Muscle layer of duodenum (tissue), 2 donors: Measurements from ENCODE around the gene NRXN2.

Experiments
- H3K27ac ChIP-seq: one replicate; pipeline ENCODE4 v1.7.0; 2013; ENCODE audit warnings: mild to moderate bottlenecking, low read length
- H3K27me3 ChIP-seq: one replicate; pipeline ENCODE4 v1.7.0; 2013; ENCODE audit warnings: low read depth, mild to moderate bottlenecking, control low read depth, low read length
- H3K36me3 ChIP-seq, 2 donors: one replicate each; pipeline ENCODE4 v1.7.0; 2013; ENCODE audit warnings: low read length in 2 of 2, control low read depth in 1 of 2, mild to moderate bottlenecking in 1 of 2; ENCODE audit not compliant: insufficient read depth in 2 of 2, control insufficient read depth in 1 of 2
- H3K4me1 ChIP-seq, 2 donors: one replicate each; pipeline ENCODE4 v1.7.0; 2013; ENCODE audit warnings: low read length in 2 of 2, mild to moderate bottlenecking in 2 of 2, control low read depth in 1 of 2, moderate library complexity in 1 of 2; ENCODE audit not compliant: insufficient read depth in 2 of 2, control insufficient read depth in 1 of 2
- H3K4me3 ChIP-seq, 2 donors: one replicate each; pipeline ENCODE4 v1.7.0; 2013; ENCODE audit warnings: low read length in 2 of 2, low read depth in 1 of 2, mild to moderate bottlenecking in 1 of 2
- H3K9me3 ChIP-seq, 2 donors: one replicate each; pipeline ENCODE4 v1.7.0; 2013; ENCODE audit warnings: low read length in 2 of 2, control low read depth in 1 of 2, mild to moderate bottlenecking in 1 of 2; ENCODE audit not compliant: control insufficient read depth in 1 of 2
- donor health status: healthy.

The NRXN2 gene

GRCh38 chr11:64583296-64584262 lies 139.4 kb downstream of the NRXN2 start:
- H3K4me3 ChIP-seq: no peak overlapping the region
- H3K4me1 ChIP-seq: no peaks in the 10 kb centered on the region
- H3K36me3 ChIP-seq: no peaks in the 10 kb centered on the region
- H3K27me3 ChIP-seq: no peaks in the 10 kb centered on the region
- H3K27ac ChIP-seq: no peak overlapping the region
- peaks cover 7 to 13% of the 10 kb centered on the region in 2 donors for H3K9me3 ChIP-seq

GRCh38 chr11:64582885-64583284 lies 140.1 kb downstream of the NRXN2 start:
- Histone ChIP-seq H3K4me1 (no peaks in the 10 kb centered on the region), H3K4me3 (no peak overlapping the region), H3K36me3 (no peaks in the 10 kb centered on the region), H3K27me3 (no peaks in the 10 kb centered on the region), H3K9me3 (peaks cover under 1 to 6% of the 10 kb centered on the region in 2 donors), H3K27ac (no peak overlapping the region)

DNA sequence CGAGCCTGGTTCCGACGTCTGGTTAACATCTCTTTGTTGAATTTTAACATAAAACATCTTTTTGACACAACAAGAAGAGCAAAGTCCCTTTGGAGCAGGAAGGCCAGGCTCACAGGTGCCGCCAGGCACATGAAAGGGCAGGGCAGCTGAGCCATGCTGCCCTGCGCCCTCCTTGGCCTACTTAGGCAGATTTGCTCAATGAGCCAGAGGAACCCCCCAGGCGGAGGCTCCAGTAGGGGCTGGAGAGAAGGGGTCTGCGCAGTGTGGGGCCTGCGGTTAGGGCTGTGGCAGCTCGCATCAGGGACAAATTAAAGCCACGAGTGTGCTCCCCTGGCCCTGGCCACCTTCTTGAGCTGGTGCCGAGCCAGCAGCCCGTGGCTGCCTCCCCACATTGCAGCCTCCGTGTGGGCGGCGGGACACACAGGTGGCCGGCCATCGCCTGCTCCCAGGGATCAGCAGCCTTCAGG lies 141.9 kb downstream of the NRXN2 start:
- peaks cover 0 to 3% of the 10 kb centered on the region in 2 donors for H3K9me3 ChIP-seq
- no peaks in the 10 kb centered on the region for H3K4me1 ChIP-seq
- H3K27ac ChIP-seq: no peak overlapping the region
- no peaks in the 10 kb centered on the region for H3K36me3 ChIP-seq
- no peaks in the 10 kb centered on the region for H3K27me3 ChIP-seq
- H3K4me3 ChIP-seq: no peak overlapping the region

- Histone ChIP-seq H3K36me3 (no peaks in the 10 kb centered on the region), H3K4me3 (no peak overlapping the region), H3K4me1 (no peaks in the 10 kb centered on the region), H3K9me3 (peaks cover 0 to 3% of the 10 kb centered on the region in 2 donors), H3K27me3 (no peaks in the 10 kb centered on the region), H3K27ac (no peak overlapping the region)
These were observed 142.6 kb downstream of the NRXN2 start for GRCh38 chr11:64580412-64580811.

DNA sequence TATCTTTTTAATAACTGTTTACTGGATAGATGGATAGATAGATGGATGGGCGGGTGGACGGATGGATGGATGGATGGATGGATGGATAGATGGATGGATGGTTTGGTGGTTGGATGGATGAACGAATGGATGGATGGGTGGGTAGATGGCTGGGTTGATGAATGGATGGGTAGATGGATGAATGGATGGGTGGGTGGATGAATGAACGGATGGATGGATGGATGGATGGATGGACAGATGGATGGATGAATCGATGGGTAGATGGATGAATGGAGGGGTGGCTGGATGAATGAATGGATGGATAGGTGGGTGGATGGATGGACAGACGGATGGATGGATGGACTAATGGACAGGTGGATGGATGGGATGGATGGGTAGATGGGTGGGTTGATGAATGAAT lies 145.8 kb downstream of the NRXN2 start:
- Histone ChIP-seq H3K27me3 (no peaks in the 10 kb centered on the region), H3K4me1 (no peaks in the 10 kb centered on the region), H3K27ac (no peak overlapping the region), H3K36me3 (no peaks in the 10 kb centered on the region), H3K4me3 (no peak overlapping the region), H3K9me3 (peaks cover 0 to 1% of the 10 kb centered on the region in 2 donors)

DNA sequence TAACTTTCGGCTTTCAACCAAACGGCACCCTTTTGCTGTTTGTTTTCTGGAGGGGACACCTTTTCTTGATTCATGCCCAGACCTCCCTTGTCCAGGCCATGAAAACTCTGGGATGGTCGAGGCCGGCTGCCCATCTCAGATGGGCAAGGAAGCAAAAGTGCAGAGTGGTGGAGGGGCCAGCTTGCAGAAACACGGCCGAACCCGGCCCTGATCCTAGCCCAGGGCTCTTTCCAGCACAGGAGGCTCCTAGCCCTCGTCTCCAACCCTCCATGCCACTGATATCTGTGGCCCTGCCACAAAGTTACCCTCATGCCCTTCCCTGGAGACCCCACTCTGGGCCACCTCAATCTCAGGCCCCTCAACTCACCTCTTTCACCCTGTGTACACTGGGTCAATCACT lies 150.9 kb downstream of the NRXN2 start:
- Histone ChIP-seq H3K27me3 (no peaks in the 10 kb centered on the region), H3K36me3 (no peaks in the 10 kb centered on the region), H3K9me3 (no peaks in the 10 kb centered on the region), H3K27ac (no peak overlapping the region), H3K4me3 (no peak overlapping the region), H3K4me1 (no peaks in the 10 kb centered on the region)

GRCh38 chr11:64571410-64572091 lies 151.4 kb downstream of the NRXN2 start:
- Histone ChIP-seq H3K4me1 (no peaks in the 10 kb centered on the region), H3K27ac (no peak overlapping the region), H3K27me3 (no peaks in the 10 kb centered on the region), H3K9me3 (no peaks in the 10 kb centered on the region), H3K4me3 (no peak overlapping the region), H3K36me3 (no peaks in the 10 kb centered on the region)

DNA sequence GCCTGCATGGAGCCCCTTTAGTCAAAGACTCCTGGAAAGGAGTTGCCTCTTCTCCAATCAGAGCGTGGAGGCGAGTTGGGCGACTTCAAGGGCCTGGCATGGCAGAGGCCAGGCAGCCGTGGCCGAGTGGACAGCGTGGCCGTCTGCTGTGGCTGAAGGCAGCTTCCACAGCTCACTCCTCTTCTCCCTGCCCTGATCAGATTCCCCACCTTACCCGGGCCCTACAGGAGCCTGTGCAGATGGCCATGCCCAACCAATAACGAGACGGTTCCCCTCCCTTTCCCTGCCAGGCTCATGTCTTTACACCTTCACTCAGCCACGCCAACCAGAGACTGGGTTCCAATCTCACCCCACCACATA lies 152.0 kb downstream of the NRXN2 start:
- Histone ChIP-seq H3K4me3 (no peak overlapping the region), H3K27me3 (no peaks in the 10 kb centered on the region), H3K9me3 (no peaks in the 10 kb centered on the region), H3K4me1 (no peaks in the 10 kb centered on the region), H3K27ac (no peak overlapping the region), H3K36me3 (no peaks in the 10 kb centered on the region)

DNA sequence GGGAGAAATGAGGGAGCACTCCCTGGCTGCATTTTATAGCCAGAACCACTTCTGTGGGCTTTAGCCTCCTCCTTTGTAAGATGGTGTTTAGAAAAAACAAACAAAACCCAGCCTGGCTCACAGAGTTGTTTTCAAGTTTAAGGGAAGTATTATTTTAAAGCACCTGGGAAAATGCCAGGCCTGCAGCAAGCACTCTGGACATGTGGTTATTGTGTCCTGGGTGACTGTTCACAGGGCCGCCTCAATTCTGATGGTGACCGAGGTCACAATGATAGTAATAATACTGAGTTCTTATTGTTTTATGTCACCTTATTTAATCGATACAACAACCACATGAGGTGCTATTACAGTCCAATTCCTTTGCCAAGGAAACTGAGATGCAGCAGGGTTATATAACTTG lies 152.7 kb downstream of the NRXN2 start:
- H3K27me3 ChIP-seq: no peaks in the 10 kb centered on the region
- no peak overlapping the region for H3K4me3 ChIP-seq
- H3K9me3 ChIP-seq: no peaks in the 10 kb centered on the region
- H3K27ac ChIP-seq: no peak overlapping the region
- H3K36me3 ChIP-seq: no peaks in the 10 kb centered on the region
- H3K4me1 ChIP-seq: no peaks in the 10 kb centered on the region

DNA sequence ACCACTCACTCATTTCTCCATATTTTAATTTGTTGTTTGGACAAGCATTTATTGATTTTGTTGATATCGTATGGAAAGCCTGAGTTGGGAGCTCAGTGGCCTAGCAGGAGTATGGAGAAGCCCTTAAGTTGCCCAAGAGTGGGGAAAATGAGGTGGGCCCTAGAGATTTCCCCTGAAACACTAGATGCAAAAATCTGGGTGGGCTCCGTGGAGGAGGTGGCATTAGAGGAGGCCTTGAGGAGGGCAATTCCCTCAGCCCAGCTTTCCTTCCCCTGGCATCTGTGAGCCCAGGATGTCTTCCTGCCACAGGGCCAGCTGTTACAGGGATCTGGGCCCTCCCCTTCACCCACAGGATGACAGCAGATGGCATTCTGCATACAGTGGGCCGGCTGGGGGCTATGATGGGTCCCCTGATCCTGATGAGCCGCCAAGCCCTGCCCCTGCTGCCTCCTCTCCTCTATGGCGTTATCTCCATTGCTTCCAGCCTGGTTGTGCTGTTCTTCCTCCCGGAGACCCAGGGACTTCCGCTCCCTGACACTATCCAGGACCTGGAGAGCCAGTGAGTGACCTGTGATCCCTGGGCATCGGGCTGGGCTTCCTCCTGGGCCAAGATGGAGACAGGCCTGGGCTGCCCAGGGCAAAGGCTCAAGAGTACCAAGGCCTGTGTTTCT lies 153.6 kb downstream of the NRXN2 start:
- H3K4me3 ChIP-seq: no peak overlapping the region
- no peaks in the 10 kb centered on the region for H3K9me3 ChIP-seq
- H3K27ac ChIP-seq: no peak overlapping the region
- H3K27me3 ChIP-seq: no peaks in the 10 kb centered on the region
- H3K36me3 ChIP-seq: no peaks in the 10 kb centered on the region
- no peaks in the 10 kb centered on the region for H3K4me1 ChIP-seq

DNA sequence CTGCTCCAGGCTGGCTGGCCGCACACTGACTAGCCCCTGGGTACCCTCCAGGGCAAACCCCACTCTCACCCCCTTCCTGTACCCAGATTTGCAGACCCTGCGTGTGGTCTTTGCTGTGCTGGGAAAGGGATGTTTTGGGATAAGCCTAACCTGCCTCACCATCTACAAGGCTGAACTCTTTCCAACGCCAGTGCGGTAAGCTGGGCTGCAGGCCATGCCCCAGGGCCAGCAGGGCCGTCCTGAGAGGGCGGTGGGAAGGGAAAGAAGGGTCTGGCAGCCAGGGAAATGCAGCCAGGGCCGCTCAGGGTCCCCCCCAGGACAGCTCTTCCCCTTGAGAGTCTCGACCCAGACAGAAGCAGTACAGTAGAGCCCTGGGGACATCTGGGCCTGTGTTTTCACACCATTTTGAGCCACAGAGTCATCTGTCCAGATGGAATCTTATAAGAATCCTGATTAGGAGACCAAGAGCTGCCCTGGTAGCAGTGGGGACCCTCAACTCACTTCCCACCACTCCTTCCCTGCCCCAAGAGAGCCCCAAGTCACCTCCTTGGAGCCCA lies 154.3 kb downstream of the NRXN2 start:
- H3K36me3 ChIP-seq: no peaks in the 10 kb centered on the region
- no peaks in the 10 kb centered on the region for H3K9me3 ChIP-seq
- H3K4me3 ChIP-seq: no peak overlapping the region
- no peaks in the 10 kb centered on the region for H3K27me3 ChIP-seq
- no peak overlapping the region for H3K27ac ChIP-seq
- no peaks in the 10 kb centered on the region for H3K4me1 ChIP-seq
